ENCODE results near the gene KAZN. TPM values are rescaled to one million over a fixed set of nuclear protein-coding genes. Genes with fewer than 3 reads are reported as not detected.

The KAZN gene
- polyA plus RNA-seq, 4 donors = 34.1 to 43.2 (median 35.9) TPM

- no peak for DNase-seq (ENCODE audit: low read depth in 4 of 4, low spot score in 3 of 4)
These were observed 162.3 kb downstream of the KAZN start for GRCh38 chr1:14760780-14761179.

- no peak for DNase-seq (ENCODE audit: low read depth in 4 of 4, low spot score in 3 of 4)
These were observed 163.0 kb downstream of the KAZN start for GRCh38 chr1:14761291-14762153.

- DNase-seq (ENCODE audit: low read depth in 4 of 4, low spot score in 3 of 4) = no peak
These were observed 165.5 kb downstream of the KAZN start for GRCh38 chr1:14763977-14764376.

- DNase-seq (ENCODE audit: low read depth in 4 of 4, low spot score in 3 of 4) = no peak
These were observed 167.3 kb downstream of the KAZN start for GRCh38 chr1:14765773-14766172.

GRCh38 chr1:14767075-14767474 lies 168.6 kb downstream of the KAZN start:
- DNase-seq (ENCODE audit: low read depth in 4 of 4, low spot score in 3 of 4) = no peak

- DNase-seq (ENCODE audit: low read depth in 4 of 4, low spot score in 3 of 4) = no peak
These were observed 170.3 kb downstream of the KAZN start for GRCh38 chr1:14768582-14769304.

GRCh38 chr1:14769486-14770274 lies 171.2 kb downstream of the KAZN start:
- DNase-seq (ENCODE audit: low read depth in 4 of 4, low spot score in 3 of 4) = no peak

- DNase-seq (ENCODE audit: low read depth in 4 of 4, low spot score in 3 of 4) = no peak
These were observed 175.0 kb downstream of the KAZN start for GRCh38 chr1:14773396-14774025.

GRCh38 chr1:14774225-14774624 lies 175.7 kb downstream of the KAZN start:
- no peak for DNase-seq (ENCODE audit: low read depth in 4 of 4, low spot score in 3 of 4)

GRCh38 chr1:14774988-14775387 lies 176.5 kb downstream of the KAZN start:
- no peak for DNase-seq (ENCODE audit: low read depth in 4 of 4, low spot score in 3 of 4)

- DNase-seq (ENCODE audit: low read depth in 4 of 4, low spot score in 3 of 4) = no peak
These were observed 176.9 kb downstream of the KAZN start for GRCh38 chr1:14775434-14775833.

GRCh38 chr1:14777516-14778506 lies 179.3 kb downstream of the KAZN start:
- no peak for DNase-seq (ENCODE audit: low read depth in 4 of 4, low spot score in 3 of 4)

- no peak for DNase-seq (ENCODE audit: low read depth in 4 of 4, low spot score in 3 of 4)
These were observed 180.0 kb downstream of the KAZN start for GRCh38 chr1:14778541-14778897.

GRCh38 chr1:14778898-14779865 lies 180.7 kb downstream of the KAZN start:
- no peak for DNase-seq (ENCODE audit: low read depth in 4 of 4, low spot score in 3 of 4)

GRCh38 chr1:14780271-14780670 lies 181.8 kb downstream of the KAZN start:
- DNase-seq (ENCODE audit: low read depth in 4 of 4, low spot score in 3 of 4) = no peak

- no peak for DNase-seq (ENCODE audit: low read depth in 4 of 4, low spot score in 3 of 4)
These were observed 183.3 kb downstream of the KAZN start for GRCh38 chr1:14781811-14782210.

- no peak for DNase-seq (ENCODE audit: low read depth in 4 of 4, low spot score in 3 of 4)
These were observed 184.5 kb downstream of the KAZN start for GRCh38 chr1:14782741-14783591.

GRCh38 chr1:14783592-14783886 lies 185.1 kb downstream of the KAZN start:
- no peak for DNase-seq (ENCODE audit: low read depth in 4 of 4, low spot score in 3 of 4)

All from right renal pelvis (tissue), 4 donors.